Cardiac muscle cell (in vitro differentiated cells and primary cell): ENCODE results near the gene OR3A2. TPM values are rescaled to one million over a fixed set of nuclear protein-coding genes. Genes with fewer than 3 reads are reported as not detected.
"Not testable (repeated sequence)": the region's sequence is repeated elsewhere in the genome, so short reads cannot be mapped to it uniquely, and the experiment has no call there.

Experiments used
- DNase-seq, 2 donors: peaks; one replicate each; pipeline versions ENCODE4 v3.0.0 to v3.0.0-alpha.2; 2010 to 2017; ENCODE audit warnings: low read depth in 1 of 2, low spot score in 1 of 2
- H3K27ac ChIP-seq: fragments of 200-600 bp; sonication (generic); 2 replicates; pipeline ENCODE4 v1.5.1; 2016
- H3K27me3 ChIP-seq: fragments of 200-600 bp; sonication (generic); 2 replicates; pipeline ENCODE4 v1.6.0; 2016; ENCODE audit warnings: control low read depth
- H3K36me3 ChIP-seq: fragments of 200-600 bp; sonication (generic); 2 replicates; pipeline ENCODE4 v1.5.1; 2016; ENCODE audit warnings: control low read depth
- H3K4me1 ChIP-seq: fragments of 200-600 bp; sonication (generic); 2 replicates; pipeline ENCODE4 v1.8.1; 2017; ENCODE audit warnings: low read depth, mild to moderate bottlenecking, mixed run types
- H3K4me3 ChIP-seq: fragments of 200-600 bp; sonication (generic); 2 replicates; pipeline ENCODE4 v1.5.1; 2016; ENCODE audit warnings: mild to moderate bottlenecking
- H3K9me3 ChIP-seq: fragments of 200-600 bp; sonication (generic); 2 replicates; pipeline ENCODE4 v1.5.1; 2017; ENCODE audit warnings: low read depth, mild to moderate bottlenecking, control low read depth
- polyA plus RNA-seq: library from polyadenylated mRNA; unstranded; fragments of >200 nt; fragmentation: Nextera tagmentation; extraction: Ambion mirVana; gene quantifications from 2 replicates; pipeline ENCODE4 v1.2.1, GENCODE V29; 2016
- total RNA-seq: library from RNA; depleted of rRNA; stranded (reverse); fragments of >200 nt; gene quantifications from 2 replicates; pipeline ENCODE4 v1.2.3, GENCODE V29; 2016
- TF ChIP-seq, protein P1 (sequence below): IDR thresholded peaks from 2 replicates; pipeline ENCODE4 v1.5.1; 2012; ENCODE audit warnings: low read depth, mild to moderate bottlenecking, low read length

Gene OR3A2
- total and polyA plus RNA-seq, 2 experiments from 2014 or later = not detected

- no peaks in the 10 kb centered on the region for H3K36me3 ChIP-seq
- no peak for DNase-seq
- no peaks in the 10 kb centered on the region for H3K9me3 ChIP-seq
- H3K4me1 ChIP-seq = no peaks in the 10 kb centered on the region
- H3K27ac ChIP-seq = no peak overlapping the region
- no peak overlapping the region for H3K4me3 ChIP-seq
- no peaks in the 10 kb centered on the region for H3K27me3 ChIP-seq
- TF ChIP-seq, protein P1, sequence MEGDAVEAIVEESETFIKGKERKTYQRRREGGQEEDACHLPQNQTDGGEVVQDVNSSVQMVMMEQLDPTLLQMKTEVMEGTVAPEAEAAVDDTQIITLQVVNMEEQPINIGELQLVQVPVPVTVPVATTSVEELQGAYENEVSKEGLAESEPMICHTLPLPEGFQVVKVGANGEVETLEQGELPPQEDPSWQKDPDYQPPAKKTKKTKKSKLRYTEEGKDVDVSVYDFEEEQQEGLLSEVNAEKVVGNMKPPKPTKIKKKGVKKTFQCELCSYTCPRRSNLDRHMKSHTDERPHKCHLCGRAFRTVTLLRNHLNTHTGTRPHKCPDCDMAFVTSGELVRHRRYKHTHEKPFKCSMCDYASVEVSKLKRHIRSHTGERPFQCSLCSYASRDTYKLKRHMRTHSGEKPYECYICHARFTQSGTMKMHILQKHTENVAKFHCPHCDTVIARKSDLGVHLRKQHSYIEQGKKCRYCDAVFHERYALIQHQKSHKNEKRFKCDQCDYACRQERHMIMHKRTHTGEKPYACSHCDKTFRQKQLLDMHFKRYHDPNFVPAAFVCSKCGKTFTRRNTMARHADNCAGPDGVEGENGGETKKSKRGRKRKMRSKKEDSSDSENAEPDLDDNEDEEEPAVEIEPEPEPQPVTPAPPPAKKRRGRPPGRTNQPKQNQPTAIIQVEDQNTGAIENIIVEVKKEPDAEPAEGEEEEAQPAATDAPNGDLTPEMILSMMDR = no peak
Observed at GRCh38 chr17:3308603-3309002, 77.5 kb downstream of the OR3A2 start.

GRCh38 chr17:3298260-3298659 is 87.8 kb downstream of the OR3A2 start, which contains the start of gene OR3A1:
Gene OR3A1 (minus strand): TSS chr17:3298360. CDS start chr17:3292582, 5,778 bp downstream.
- Histone ChIP-seq H3K27ac (no peak within 1 kb of the TSS), H3K9me3 (no peaks in the 10 kb centered on the region), H3K4me3 (no peak within 1 kb of the TSS), H3K4me1 (no peaks in the 10 kb centered on the region), H3K27me3 (no peaks in the 10 kb centered on the region), H3K36me3 (no peaks in the 10 kb centered on the region)
- TF ChIP-seq, protein P1 = no peak
- DNase-seq = no peak

- H3K4me3 ChIP-seq = no peak overlapping the region
- no peaks in the 10 kb centered on the region for H3K36me3 ChIP-seq
- DNase-seq = no peak
- H3K27ac ChIP-seq = no peak overlapping the region
- no peaks in the 10 kb centered on the region for H3K4me1 ChIP-seq
- H3K9me3 ChIP-seq = no peaks in the 10 kb centered on the region
- TF ChIP-seq, protein P1 = no peak
- H3K27me3 ChIP-seq = no peaks in the 10 kb centered on the region
Observed at GRCh38 chr17:3295632-3296031, 90.5 kb downstream of the OR3A2 start.

DNA sequence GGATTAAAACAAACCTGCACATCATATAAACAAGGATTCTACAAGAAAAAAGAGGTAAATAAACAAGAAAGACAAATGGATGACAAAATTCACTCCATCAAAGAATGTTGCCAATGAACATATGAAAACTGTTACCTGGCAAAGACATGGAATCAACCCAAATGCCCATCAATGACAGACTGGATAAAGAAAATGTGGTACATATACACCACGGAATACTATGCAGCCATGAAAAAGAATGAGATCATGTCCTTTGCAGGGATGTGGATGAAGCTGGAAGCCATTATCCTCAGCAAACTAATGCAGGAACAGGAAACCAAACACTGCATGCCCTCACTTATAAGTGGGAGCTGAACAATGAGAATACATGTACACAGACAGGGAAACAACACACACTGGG is 92.6 kb downstream of the OR3A2 start:
- H3K27me3 ChIP-seq, H3K9me3 ChIP-seq, H3K4me3 ChIP-seq: not testable (repeated sequence)

GRCh38 chr17:3282901-3283300 is 103.2 kb downstream of the OR3A2 start:
- Histone ChIP-seq H3K27ac (no peak overlapping the region), H3K27me3 (no peaks in the 10 kb centered on the region), H3K4me3 (no peak overlapping the region), H3K4me1 (no peaks in the 10 kb centered on the region), H3K9me3 (no peaks in the 10 kb centered on the region), H3K36me3 (no peaks in the 10 kb centered on the region)
- TF ChIP-seq, protein P1 = no peak
- no peak for DNase-seq

More for the DNA sequence above, 92.6 kb downstream of the OR3A2 start:
- not testable (repeated sequence) for DNase-seq, H3K4me1 ChIP-seq, H3K27ac ChIP-seq, H3K36me3 ChIP-seq

DNA sequence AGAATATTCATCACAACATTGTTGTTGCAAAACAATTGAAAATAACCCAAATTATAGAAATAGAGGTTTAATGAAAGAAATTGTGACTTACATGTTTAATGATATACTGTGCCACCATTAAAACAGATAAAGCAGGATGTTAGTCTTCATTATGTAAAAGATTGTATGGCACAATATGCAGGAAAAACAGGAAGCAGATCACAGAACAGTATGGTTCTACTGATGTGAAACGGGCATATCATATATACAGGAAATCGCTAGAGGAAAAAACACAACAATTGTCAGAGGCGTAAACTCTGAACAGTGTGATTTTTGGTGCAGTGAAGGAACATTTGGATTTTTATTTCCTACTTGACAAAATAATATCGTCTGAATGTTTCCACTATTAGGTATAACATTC is 110.0 kb downstream of the OR3A2 start:
- Histone ChIP-seq H3K4me1 (no peaks in the 10 kb centered on the region), H3K9me3 (peaks cover 3% of the 10 kb centered on the region), H3K4me3 (no peak overlapping the region), H3K27me3 (no peaks in the 10 kb centered on the region), H3K27ac (no peak overlapping the region), H3K36me3 (no peaks in the 10 kb centered on the region)
- TF ChIP-seq, protein P1 = no peak
- DNase-seq = no peak
